Parathyroid adenoma (tissue), 2 donors: Measurements from ENCODE around the gene OTUD4.

Source experiments
- H2AFZ ChIP-seq: fragments of 300-600 bp; sonication (generic); one replicate; pipeline ENCODE4 v1.7.0; 2017; ENCODE audit warnings: antibody characterized with exemption, mild to moderate bottlenecking
- H3K27ac ChIP-seq: fragments of 300-600 bp; sonication (generic); one replicate; pipeline ENCODE4 v1.7.0; 2017
- H3K27me3 ChIP-seq: fragments of 300-600 bp; sonication (generic); one replicate; pipeline ENCODE4 v1.7.0; 2017; ENCODE audit warnings: low read length; ENCODE audit not compliant: control insufficient read depth, insufficient read depth
- H3K36me3 ChIP-seq: fragments of 300-600 bp; sonication (generic); one replicate; pipeline ENCODE4 v1.7.0; 2017; ENCODE audit warnings: low read length; ENCODE audit not compliant: control insufficient read depth, insufficient read depth
- H3K4me1 ChIP-seq: fragments of 300-600 bp; sonication (generic); one replicate; pipeline ENCODE4 v1.7.0; 2017; ENCODE audit warnings: control low read depth
- H3K4me2 ChIP-seq: fragments of 300-600 bp; sonication (generic); one replicate; pipeline ENCODE4 v1.7.0; 2017; ENCODE audit warnings: low read length
- H3K4me3 ChIP-seq: fragments of 300-600 bp; sonication (generic); one replicate; pipeline ENCODE4 v1.7.0; 2017; ENCODE audit warnings: low read depth, low read length
- H3K79me2 ChIP-seq: fragments of 300-600 bp; sonication (generic); one replicate; pipeline ENCODE4 v1.7.0; 2017; ENCODE audit warnings: control low read depth
- H3K9ac ChIP-seq: fragments of 300-600 bp; sonication (generic); one replicate; pipeline ENCODE4 v1.7.0; 2017; ENCODE audit warnings: mild to moderate bottlenecking
- H3K9me3 ChIP-seq: fragments of 300-600 bp; sonication (generic); one replicate; pipeline ENCODE4 v1.7.0; 2017; ENCODE audit warnings: low read length; ENCODE audit not compliant: control insufficient read depth
- CTCF ChIP-seq: fragments of 300-600 bp; sonication (generic); IDR thresholded peaks from one replicate; pipeline ENCODE4 v1.7.0; 2017; ENCODE audit warnings: antibody characterized with exemption, mild to moderate bottlenecking
- donor health status: primary hyperparathyroidism.

Gene OTUD4

GRCh38 chr4:145093638-145094037 is 86.8 kb downstream of the OTUD4 start:
- H3K4me2 ChIP-seq = no peak overlapping the region
- no peak overlapping the region for H3K4me3 ChIP-seq
- H3K79me2 ChIP-seq = peaks cover 10% of the 10 kb centered on the region
- no peak overlapping the region for H2AFZ ChIP-seq
- no peaks in the 10 kb centered on the region for H3K4me1 ChIP-seq
- H3K27me3 ChIP-seq = no peaks in the 10 kb centered on the region
- H3K9me3 ChIP-seq = no peaks in the 10 kb centered on the region
- no peak overlapping the region for H3K27ac ChIP-seq
- no peak for TF ChIP-seq CTCF
- no peak overlapping the region for H3K9ac ChIP-seq
- no peaks in the 10 kb centered on the region for H3K36me3 ChIP-seq

GRCh38 chr4:145090380-145090779 is 90.0 kb downstream of the OTUD4 start:
- Histone ChIP-seq H3K9me3 (no peaks in the 10 kb centered on the region), H3K36me3 (no peaks in the 10 kb centered on the region), H3K27me3 (no peaks in the 10 kb centered on the region), H3K4me2 (no peak overlapping the region), H3K9ac (no peak overlapping the region), H2AFZ (no peak overlapping the region), H3K79me2 (peaks cover 7% of the 10 kb centered on the region), H3K27ac (no peak overlapping the region), H3K4me3 (no peak overlapping the region), H3K4me1 (no peaks in the 10 kb centered on the region)
- no peak for TF ChIP-seq CTCF

GRCh38 chr4:145083891-145084605 is 96.3 kb downstream of the OTUD4 start:
- Histone ChIP-seq H3K27ac (no peak overlapping the region), H3K4me2 (no peak overlapping the region), H3K9ac (no peak overlapping the region), H3K36me3 (no peaks in the 10 kb centered on the region), H3K79me2 (peaks cover 3% of the 10 kb centered on the region), H3K4me3 (no peak overlapping the region), H3K27me3 (no peaks in the 10 kb centered on the region), H3K4me1 (no peaks in the 10 kb centered on the region), H3K9me3 (no peaks in the 10 kb centered on the region), H2AFZ (no peak overlapping the region)
- TF ChIP-seq CTCF = no peak
